Neuronal stem cell (in vitro differentiated cells): ENCODE results near the gene SSUH2.

Experiments
- DNase-seq: peaks from one replicate; pipeline ENCODE4 v3.0.0-alpha.2; 2013; ENCODE audit warnings: low spot score
- H2AFZ ChIP-seq: one replicate; pipeline ENCODE4 v1.6.1; 2013; ENCODE audit warnings: mild to moderate bottlenecking, low read length, inconsistent platforms
- H2AK5ac ChIP-seq: 2 replicates; pipeline ENCODE4 v1.6.1; 2013; ENCODE audit warnings: low read depth, mild to moderate bottlenecking, inconsistent platforms, low read length, moderate library complexity, mixed read lengths
- H2BK120ac ChIP-seq: 2 replicates; pipeline ENCODE4 v1.6.1; 2013; ENCODE audit warnings: low read depth, mild to moderate bottlenecking, inconsistent platforms, low read length, moderate library complexity, mixed read lengths
- H2BK12ac ChIP-seq: one replicate; pipeline ENCODE4 v1.6.1; 2013; ENCODE audit warnings: low read length, inconsistent platforms
- H2BK15ac ChIP-seq: 2 replicates; pipeline ENCODE4 v1.6.1; 2013; ENCODE audit warnings: mild to moderate bottlenecking, low read length, inconsistent platforms, mixed read lengths
- H2BK5ac ChIP-seq: one replicate; pipeline ENCODE4 v1.6.1; 2013; ENCODE audit warnings: inconsistent platforms, mild to moderate bottlenecking, low read length, moderate library complexity
- H3K14ac ChIP-seq: one replicate; pipeline ENCODE4 v1.6.1; 2013; ENCODE audit warnings: low read length, inconsistent platforms
- H3K18ac ChIP-seq: 2 replicates; pipeline ENCODE4 v1.6.1; 2013; ENCODE audit warnings: low read length, inconsistent platforms
- H3K23ac ChIP-seq: 2 replicates; pipeline ENCODE4 v1.6.1; 2013; ENCODE audit warnings: low read depth, mild to moderate bottlenecking, mixed read lengths, low read length, inconsistent platforms; ENCODE audit not compliant: poor library complexity
- H3K27ac ChIP-seq: replicated peaks from 3 replicates; pipeline ENCODE4 v1.5.1; 2013; ENCODE audit warnings: low read length, inconsistent platforms
- H3K27me3 ChIP-seq, 3 experiments: 2 replicates each; pipeline ENCODE4 v1.6.1; 2013; ENCODE audit warnings: low read length in 3 of 3, mild to moderate bottlenecking in 2 of 3, inconsistent platforms in 1 of 3, low read depth in 1 of 3, mixed read lengths in 1 of 3, moderate library complexity in 1 of 3; ENCODE audit not compliant: control insufficient read depth in 3 of 3, insufficient read depth in 3 of 3
- H3K36me3 ChIP-seq, 2 donors: replicated peaks in 1 of 2; 2 replicates each; pipeline ENCODE4 v1.6.1; 2013; ENCODE audit warnings: low read length in 2 of 2; ENCODE audit not compliant: control insufficient read depth in 2 of 2, insufficient read depth in 2 of 2
- H3K4ac ChIP-seq: 2 replicates; pipeline ENCODE4 v1.6.1; 2013; ENCODE audit warnings: inconsistent platforms, mild to moderate bottlenecking, low read length, moderate library complexity
- H3K4me1 ChIP-seq, 2 donors: 1 replicate in 1 of 2; 2 replicates in 1 of 2; pipeline ENCODE4 v1.6.1; 2013; ENCODE audit warnings: low read length in 2 of 2, low read depth in 1 of 2; ENCODE audit not compliant: control insufficient read depth in 2 of 2, insufficient read depth in 1 of 2
- H3K4me2 ChIP-seq: one replicate; pipeline ENCODE4 v1.6.1; 2013; ENCODE audit warnings: mild to moderate bottlenecking, low read length, inconsistent platforms; ENCODE audit not compliant: insufficient read depth, poor library complexity, severe bottlenecking
- H3K4me3 ChIP-seq, 2 donors: 2 replicates each; pipeline ENCODE4 v1.5.1; 2013; ENCODE audit warnings: low read length in 2 of 2, mild to moderate bottlenecking in 2 of 2, inconsistent platforms in 1 of 2, moderate library complexity in 1 of 2
- H3K79me1 ChIP-seq: one replicate; pipeline ENCODE4 v1.6.1; 2013; ENCODE audit warnings: low read depth, mild to moderate bottlenecking, inconsistent platforms, low read length, moderate library complexity
- H3K9ac ChIP-seq: one replicate; pipeline ENCODE4 v1.6.1; 2013; ENCODE audit warnings: mild to moderate bottlenecking, low read depth, low read length, inconsistent platforms; ENCODE audit not compliant: poor library complexity
- H3K9me3 ChIP-seq, 2 donors: replicated peaks in 1 of 2; 2 replicates each; pipeline versions ENCODE3 to v1.6.1; 2013; ENCODE audit warnings: low read length in 2 of 2, mild to moderate bottlenecking in 2 of 2, inconsistent platforms in 1 of 2, low read depth in 1 of 2, mixed read lengths in 1 of 2, moderate library complexity in 1 of 2; ENCODE audit not compliant: control insufficient read depth in 2 of 2, insufficient read depth in 1 of 2
- H4K8ac ChIP-seq: one replicate; pipeline ENCODE4 v1.6.1; 2013; ENCODE audit warnings: low read depth, mild to moderate bottlenecking, inconsistent platforms, low read length, moderate library complexity
- H4K91ac ChIP-seq: one replicate; pipeline ENCODE4 v1.6.1; 2013; ENCODE audit warnings: low read length, low read depth, mild to moderate bottlenecking, inconsistent platforms; ENCODE audit not compliant: poor library complexity
- WGBS, 2 donors: extraction: QIAGEN DNeasy Blood & Tissue Kit; methylation state at CpG; one replicate each; pipeline ENCODE4 v1.1.7; 2013; ENCODE audit warnings: missing lambda C conversion rate in 2 of 2, mixed read lengths in 1 of 2; ENCODE audit not compliant: insufficient read length in 2 of 2, insufficient replicate concordance in 1 of 2; ENCODE audit errors: extremely low coverage in 2 of 2; 5-methylcytosine and 5-hydroxymethylcytosine counted together

SSUH2 gene

DNA sequence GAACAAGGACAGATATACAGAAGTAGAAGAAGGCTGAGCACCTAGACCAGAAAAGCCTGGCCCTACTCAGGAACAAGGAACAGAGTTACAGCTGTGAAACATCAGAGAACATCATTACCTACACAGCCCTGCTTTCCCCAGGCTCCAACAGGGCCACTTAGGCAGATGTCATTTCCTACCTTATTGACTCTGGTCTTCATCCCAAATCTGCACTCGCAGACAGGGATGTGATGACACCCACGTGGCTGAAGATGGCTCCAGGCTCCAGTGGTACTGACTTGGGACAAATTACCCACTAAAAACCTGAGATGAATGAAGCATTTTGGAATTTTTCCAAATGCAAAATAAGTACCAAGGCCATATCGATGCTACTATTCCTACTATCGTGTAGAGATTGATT lies 18.0 kb upstream of the SSUH2 start:
- no peak overlapping the region for H3K4me2 ChIP-seq
- H4K91ac ChIP-seq, result no peak overlapping the region
- no peaks in the 10 kb centered on the region for H3K27me3 ChIP-seq
- H3K9ac ChIP-seq, result no peak overlapping the region
- no peaks in the 10 kb centered on the region for H3K36me3 ChIP-seq
- H2BK120ac ChIP-seq, result no peak overlapping the region
- no peak overlapping the region for H2AK5ac ChIP-seq
- no peak for DNase-seq
- no peak overlapping the region for H3K23ac ChIP-seq
- no peak overlapping the region for H2AFZ ChIP-seq
- no peak overlapping the region for H3K27ac ChIP-seq
- H3K4me1 ChIP-seq, result peaks cover 5 to 38% of the 10 kb centered on the region in 2 donors
- H3K9me3 ChIP-seq, result no peaks in the 10 kb centered on the region
- no peak overlapping the region for H3K4ac ChIP-seq
- H2BK15ac ChIP-seq, result no peak overlapping the region
- H3K4me3 ChIP-seq, result no peak overlapping the region
- H4K8ac ChIP-seq, result no peak overlapping the region
- no peak overlapping the region for H2BK12ac ChIP-seq
- H3K18ac ChIP-seq, result no peak overlapping the region
- H2BK5ac ChIP-seq, result no peak overlapping the region
- H3K14ac ChIP-seq, result no peak overlapping the region
- WGBS, 2 donors, result no CpG with 5 or more reads among the region's 4 CpGs
- H3K79me1 ChIP-seq, result no peaks in the 10 kb centered on the region

DNA sequence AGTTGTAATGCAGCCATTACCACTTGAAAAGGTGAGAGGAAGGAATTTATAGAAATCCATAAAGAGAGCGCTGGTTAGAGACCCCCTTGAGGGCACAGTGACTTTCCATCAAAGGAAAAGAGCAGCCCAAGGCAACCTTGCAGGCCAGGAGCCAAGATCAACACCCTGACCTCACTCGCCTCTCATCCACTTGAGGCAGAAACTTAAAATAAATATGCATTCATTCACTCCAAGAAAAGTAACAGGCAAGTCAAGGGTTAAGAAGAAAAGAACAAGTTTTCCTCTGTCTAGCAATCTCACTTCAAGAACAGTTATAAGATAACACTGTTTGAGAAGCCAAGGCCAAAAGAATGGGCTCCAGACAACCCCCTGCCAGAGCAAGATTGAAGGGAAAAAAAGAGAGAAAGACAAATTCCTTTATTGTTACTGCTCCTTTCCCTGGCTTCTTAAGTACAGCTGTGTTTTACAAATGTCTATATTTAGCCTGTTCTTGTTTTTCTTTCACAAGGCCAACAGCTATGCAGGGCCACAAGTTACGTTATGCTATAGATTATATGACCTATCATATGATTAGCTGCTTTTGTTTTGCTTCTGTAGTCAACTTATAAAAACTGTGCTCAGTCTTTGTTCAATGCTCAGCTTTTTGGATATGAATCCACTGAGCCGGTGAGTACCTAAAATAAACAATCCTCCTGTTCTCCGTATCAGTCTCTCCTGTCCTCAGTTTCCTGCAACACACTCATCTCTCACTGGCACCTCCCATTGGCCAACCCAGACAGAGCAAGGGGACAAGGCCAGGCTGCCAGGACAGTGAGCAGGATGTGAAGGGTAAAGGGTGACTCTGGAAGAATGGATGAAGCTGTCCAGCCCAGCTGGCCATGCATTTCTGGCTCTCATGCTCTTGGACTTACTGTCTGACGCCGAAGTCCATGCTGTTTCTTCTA lies 15.8 kb upstream of the SSUH2 start:
- H3K4me1 ChIP-seq, result peaks cover 5 to 41% of the 10 kb centered on the region in 2 donors
- DNase-seq, result no peak
- H4K8ac ChIP-seq, result no peak overlapping the region
- H3K9ac ChIP-seq, result no peak overlapping the region
- H2BK15ac ChIP-seq, result no peak overlapping the region
- H2BK5ac ChIP-seq, result no peak overlapping the region
- no peak overlapping the region for H4K91ac ChIP-seq
- H3K4ac ChIP-seq, result no peak overlapping the region
- H3K14ac ChIP-seq, result no peak overlapping the region
- H3K27me3 ChIP-seq, result no peaks in the 10 kb centered on the region
- H2BK120ac ChIP-seq, result no peak overlapping the region
- H3K4me2 ChIP-seq, result no peak overlapping the region
- H2AFZ ChIP-seq, result no peak overlapping the region
- H3K79me1 ChIP-seq, result no peaks in the 10 kb centered on the region
- no peak overlapping the region for H3K27ac ChIP-seq
- H3K4me3 ChIP-seq, result no peak overlapping the region
- no peak overlapping the region for H3K18ac ChIP-seq
- WGBS, 2 donors, result no CpG with 5 or more reads among the region's 7 CpGs
- H3K9me3 ChIP-seq, result no peaks in the 10 kb centered on the region
- no peaks in the 10 kb centered on the region for H3K36me3 ChIP-seq
- H2AK5ac ChIP-seq, result no peak overlapping the region
- no peak overlapping the region for H3K23ac ChIP-seq
- no peak overlapping the region for H2BK12ac ChIP-seq

DNA sequence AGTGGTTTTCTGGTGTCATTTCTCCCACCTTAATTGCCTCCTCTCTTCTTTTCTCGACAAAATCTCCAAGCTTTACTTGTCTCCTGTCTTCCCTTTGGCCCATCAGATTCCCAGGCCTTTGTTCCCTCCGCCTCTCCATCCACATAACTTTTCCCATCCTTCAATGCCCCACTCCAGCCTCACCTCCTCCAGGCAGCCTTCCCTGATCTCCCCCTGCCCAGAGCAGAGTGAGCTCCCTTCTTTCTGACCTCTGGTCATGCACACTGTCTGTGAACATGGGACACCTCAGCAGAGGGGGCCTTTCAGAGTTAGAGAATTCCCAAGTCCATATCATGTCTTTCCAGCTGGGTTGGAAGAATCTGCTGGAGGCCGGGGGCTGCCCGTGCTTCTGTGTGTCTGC lies 14.6 kb upstream of the SSUH2 start:
- Histone ChIP-seq H2BK12ac (no peak overlapping the region), H3K9me3 (peaks cover 0 to 3% of the 10 kb centered on the region in 2 donors), H3K27me3 (no peaks in the 10 kb centered on the region), H3K23ac (no peak overlapping the region), H3K9ac (no peak overlapping the region), H3K27ac (no peak overlapping the region), H4K91ac (no peak overlapping the region), H2BK5ac (no peak overlapping the region), H3K4me3 (no peak overlapping the region), H2AK5ac (no peak overlapping the region), H3K79me1 (no peaks in the 10 kb centered on the region), H4K8ac (no peak overlapping the region), H3K14ac (no peak overlapping the region), H2BK15ac (no peak overlapping the region), H3K4me1 (peaks cover 5 to 41% of the 10 kb centered on the region in 2 donors), H2BK120ac (no peak overlapping the region), H3K18ac (no peak overlapping the region), H2AFZ (no peak overlapping the region), H3K36me3 (no peaks in the 10 kb centered on the region), H3K4me2 (no peak overlapping the region), H3K4ac (no peak overlapping the region)
- no CpG with 5 or more reads among the region's 4 CpGs for WGBS, 2 donors
- DNase-seq, result no peak

DNA sequence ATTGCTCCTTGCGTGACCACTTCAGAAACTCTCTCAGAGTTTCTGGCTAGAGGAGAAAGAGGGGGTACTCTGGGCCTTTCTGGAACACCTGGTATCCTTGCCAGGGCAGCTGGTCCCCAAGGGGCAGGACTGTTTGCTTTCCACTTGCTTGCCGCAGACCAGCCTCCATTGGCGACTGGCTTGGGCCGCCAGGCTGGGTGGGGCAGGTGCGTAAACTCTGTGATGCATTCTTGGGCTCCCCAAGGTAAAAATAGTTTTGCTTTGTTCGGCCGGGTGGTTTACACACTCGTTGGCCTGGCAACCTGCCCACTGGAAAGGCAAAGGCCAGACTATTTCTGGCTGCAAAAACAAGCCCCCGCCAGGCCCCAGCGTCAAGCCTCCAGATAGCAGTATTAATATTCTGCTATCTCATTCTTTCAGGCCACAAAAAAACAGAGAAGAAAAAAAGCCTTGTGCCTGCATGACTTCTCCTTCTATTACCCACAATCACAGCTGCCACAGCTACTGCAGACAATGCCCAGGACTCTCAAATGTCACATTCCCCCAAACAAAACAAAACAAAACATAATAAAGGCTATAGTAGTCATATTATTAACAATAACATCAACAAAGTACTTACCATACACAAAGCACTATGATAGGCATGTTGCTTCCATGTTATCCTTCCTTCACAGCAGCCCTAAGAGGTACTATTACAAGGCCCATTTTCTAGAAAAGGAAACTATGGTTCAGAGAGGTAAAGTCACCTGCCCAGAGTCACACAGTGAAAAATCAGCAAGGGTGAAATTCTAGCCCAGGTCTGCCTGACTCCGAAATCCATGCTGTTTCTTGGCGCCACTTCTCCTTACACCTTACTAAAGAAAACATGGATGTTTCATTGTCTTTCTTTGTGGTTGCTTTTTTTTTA lies 14.0 kb upstream of the SSUH2 start:
- H4K8ac ChIP-seq, result no peak overlapping the region
- DNase-seq, result no peak
- no peaks in the 10 kb centered on the region for H3K36me3 ChIP-seq
- no peak overlapping the region for H2AK5ac ChIP-seq
- H3K9ac ChIP-seq, result no peak overlapping the region
- H2BK5ac ChIP-seq, result no peak overlapping the region
- H3K18ac ChIP-seq, result no peak overlapping the region
- WGBS, 2 donors, result no CpG with 5 or more reads among the region's 12 CpGs
- no peak overlapping the region for H3K27ac ChIP-seq
- no peak overlapping the region for H4K91ac ChIP-seq
- no peak overlapping the region for H3K4me2 ChIP-seq
- H3K4me1 ChIP-seq, result peaks cover 5 to 41% of the 10 kb centered on the region in 2 donors
- H3K14ac ChIP-seq, result no peak overlapping the region
- H2BK120ac ChIP-seq, result no peak overlapping the region
- no peak overlapping the region for H2BK15ac ChIP-seq
- no peaks in the 10 kb centered on the region for H3K27me3 ChIP-seq
- H3K23ac ChIP-seq, result no peak overlapping the region
- no peak overlapping the region for H2AFZ ChIP-seq
- H3K4me3 ChIP-seq, result no peak overlapping the region
- H3K79me1 ChIP-seq, result no peaks in the 10 kb centered on the region
- peaks cover 0 to 10% of the 10 kb centered on the region in 2 donors for H3K9me3 ChIP-seq
- H3K4ac ChIP-seq, result no peak overlapping the region
- no peak overlapping the region for H2BK12ac ChIP-seq
